IPS DF 4.7 (cell line): ENCODE measurements around the gene PNMA3.
"Not testable (repeated sequence)": the region's sequence is repeated elsewhere in the genome, so short reads cannot be mapped to it uniquely, and the experiment has no call there.

ENCODE experiments used
- DNase-seq: peaks from one replicate; pipeline ENCODE4 v3.0.0-alpha.2; 2013; ENCODE audit warnings: low spot score; ENCODE audit errors: extremely low read depth

PNMA3 gene

GRCh38 chrX:153055871-153056749 lies at the start of gene PNMA3:
Gene PNMA3 (plus strand): TSS chrX:153056470. CDS start chrX:153057056, 586 bp downstream.
- DNase-seq, result no peak

DNA sequence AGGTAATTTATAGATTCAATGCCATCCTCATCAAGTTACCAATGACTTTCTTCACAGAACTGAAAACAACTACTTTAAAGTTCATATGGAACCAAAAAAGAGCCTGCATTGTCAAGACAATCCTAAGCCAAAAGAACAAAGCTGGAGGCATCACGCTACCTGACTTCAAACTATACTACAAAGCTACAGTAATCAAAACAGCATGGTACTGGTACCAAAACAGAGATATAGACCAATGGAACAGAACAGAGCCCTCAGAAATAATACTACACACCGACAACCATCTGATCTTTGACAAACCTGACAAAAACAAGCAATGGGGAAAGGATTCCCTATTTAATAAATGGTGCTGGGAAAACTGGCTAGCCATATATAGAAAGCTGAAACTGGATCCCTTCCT lies 39.1 kb upstream of the PNMA3 start:
- DNase-seq, result not testable (repeated sequence)

- DNase-seq, result no peak
These were observed 37.1 kb upstream of the PNMA3 start for GRCh38 chrX:153019166-153019565.

- DNase-seq, result not testable (repeated sequence)
These were observed 29.8 kb upstream of the PNMA3 start for GRCh38 chrX:153026501-153026900.

- DNase-seq, result not testable (repeated sequence)
These were observed 27.8 kb upstream of the PNMA3 start for GRCh38 chrX:153028487-153028886.

GRCh38 chrX:153029162-153029561 lies 27.1 kb upstream of the PNMA3 start:
- no peak for DNase-seq

GRCh38 chrX:153029875-153030274 lies 26.4 kb upstream of the PNMA3 start:
- DNase-seq, result no peak

- no peak for DNase-seq
These were observed 25.5 kb upstream of the PNMA3 start for GRCh38 chrX:153030801-153031200.

DNA sequence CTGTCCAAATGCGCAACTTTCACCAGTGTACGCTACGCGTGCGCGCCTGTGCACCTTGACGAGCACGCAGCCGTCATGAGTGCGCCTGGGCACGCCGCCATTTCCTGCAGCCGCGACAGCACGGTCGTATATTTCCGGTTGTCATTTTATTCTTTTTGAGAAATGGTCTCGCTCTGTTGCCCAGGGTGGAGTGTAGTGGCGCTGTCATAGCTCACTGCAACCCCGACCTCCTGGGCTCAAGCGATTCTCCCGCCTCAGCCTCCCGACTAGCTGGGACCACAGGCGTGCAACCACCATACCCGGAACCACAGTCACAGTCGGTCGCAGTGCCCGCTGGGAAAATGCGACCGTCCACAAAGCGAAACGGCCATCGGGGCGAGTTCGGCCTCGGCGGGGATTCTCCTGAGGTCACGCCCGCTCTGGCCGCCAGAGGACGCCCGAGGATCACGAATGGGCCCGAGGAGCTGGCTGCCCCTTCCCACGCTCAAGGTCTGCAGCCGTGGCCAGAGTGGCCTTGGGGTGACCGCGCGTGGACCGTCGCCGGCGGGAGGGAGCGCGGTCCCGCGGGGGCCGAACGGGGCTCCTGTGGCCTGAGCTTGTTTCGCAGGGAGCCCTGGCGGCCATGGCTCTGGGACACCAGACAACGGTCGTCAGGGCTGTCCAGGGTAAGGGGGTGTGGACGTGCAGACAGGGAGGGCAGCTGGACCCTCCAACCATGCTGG lies 23.7 kb upstream of the PNMA3 start:
- DNase-seq, result no peak

DNA sequence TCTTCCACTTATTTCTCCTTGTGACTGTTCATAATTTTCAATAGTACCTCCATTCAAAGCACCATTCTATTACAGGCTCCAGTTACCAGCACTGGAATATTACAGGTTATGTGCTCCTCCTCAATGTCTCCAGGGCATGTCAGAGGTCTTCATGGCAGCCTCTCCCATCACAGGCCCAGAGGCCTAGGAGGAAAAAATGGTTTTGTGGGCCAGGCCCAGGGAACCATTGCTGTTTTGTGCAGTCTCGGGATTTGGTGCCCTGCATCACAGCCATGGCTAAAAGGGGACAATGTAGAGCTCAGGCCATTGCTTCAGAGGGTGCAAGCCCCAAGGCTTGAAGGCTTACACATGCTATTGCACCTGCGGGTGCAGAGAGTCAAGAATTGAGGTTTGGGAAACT lies 7.2 kb upstream of the PNMA3 start:
- DNase-seq, result no peak

DNA sequence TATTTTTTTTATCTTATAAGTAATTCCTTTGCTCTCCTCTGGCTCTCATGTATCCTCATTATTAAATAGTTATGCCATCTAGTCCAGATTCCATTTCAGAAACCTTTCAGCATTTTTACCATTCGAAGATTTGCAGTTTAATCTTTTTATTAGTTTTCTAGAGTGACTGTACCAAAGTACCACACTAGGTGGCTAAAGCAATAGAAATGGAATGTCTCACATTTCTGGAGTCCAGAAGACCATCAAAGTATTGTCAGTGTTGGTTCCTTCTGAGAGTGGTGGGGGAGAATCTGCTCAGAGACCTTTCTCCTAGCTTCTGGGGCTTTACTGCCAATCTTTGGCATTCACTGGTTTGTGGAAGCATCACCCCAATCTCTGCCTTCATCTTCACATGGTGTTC lies 3.7 kb upstream of the PNMA3 start:
- DNase-seq, result no peak

DNA sequence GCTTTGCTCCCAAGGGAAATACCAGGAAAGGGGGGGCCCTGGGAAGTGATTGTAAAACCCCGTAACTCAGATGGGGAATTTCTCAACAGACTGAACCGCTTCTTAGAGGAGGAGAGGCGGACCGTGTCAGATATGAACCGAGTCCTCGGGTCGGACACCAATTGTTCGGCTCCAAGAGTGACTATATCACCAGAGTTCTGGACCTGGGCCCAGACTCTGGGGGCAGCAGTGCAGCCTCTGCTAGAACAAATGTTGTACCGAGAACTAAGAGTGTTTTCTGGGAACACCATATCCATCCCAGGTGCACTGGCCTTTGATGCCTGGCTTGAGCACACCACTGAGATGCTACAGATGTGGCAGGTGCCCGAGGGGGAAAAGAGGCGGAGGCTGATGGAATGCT lies 1.0 kb downstream of the PNMA3 start:
- no peak for DNase-seq

DNA sequence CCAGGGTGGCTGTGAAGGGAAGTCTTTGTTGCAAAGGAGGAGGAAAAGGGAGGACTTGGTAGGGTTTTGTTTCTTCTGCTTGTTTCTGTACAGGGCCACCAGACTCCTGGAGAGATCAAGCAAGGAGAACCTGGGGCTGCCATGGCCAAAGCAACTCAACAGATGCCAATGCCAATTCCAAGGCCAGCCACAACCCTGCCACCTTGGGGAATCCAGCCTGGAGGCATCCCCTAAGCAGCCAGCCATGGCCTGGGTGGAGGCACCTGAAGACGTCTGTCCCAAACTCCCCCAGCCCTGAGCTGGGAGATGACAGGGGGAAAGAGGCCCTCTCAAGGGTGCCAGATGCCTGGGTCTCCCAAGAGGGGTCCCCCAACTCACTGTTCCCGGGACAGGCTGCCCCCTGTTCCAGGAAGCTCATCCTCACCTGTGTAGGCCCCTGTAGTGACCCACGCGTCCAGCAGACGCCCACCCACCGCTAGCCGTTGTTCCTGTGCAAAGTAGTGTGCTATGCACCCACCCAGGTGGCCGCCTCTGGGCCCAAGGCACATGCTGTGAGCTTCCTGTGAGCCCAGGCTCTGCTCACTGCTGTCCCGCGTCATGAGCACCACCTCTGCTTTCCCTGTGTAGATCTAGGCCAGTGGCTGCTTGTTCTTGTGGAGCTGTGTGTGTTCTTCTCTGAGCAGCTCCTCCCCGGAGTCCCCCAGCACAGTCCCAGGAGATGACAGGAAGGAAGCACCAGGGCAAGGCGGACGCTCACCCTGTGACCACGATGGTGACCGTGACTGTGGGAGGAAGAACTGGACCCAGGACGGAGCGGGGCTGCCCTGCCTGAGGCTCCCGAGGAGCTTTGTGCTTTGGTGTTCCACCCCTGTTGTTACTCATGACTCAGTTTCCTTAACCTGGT lies 3.2 kb downstream of the PNMA3 start:
- no peak for DNase-seq

GRCh38 chrX:153060095-153060445 lies 3.8 kb downstream of the PNMA3 start:
- DNase-seq, result no peak

DNA sequence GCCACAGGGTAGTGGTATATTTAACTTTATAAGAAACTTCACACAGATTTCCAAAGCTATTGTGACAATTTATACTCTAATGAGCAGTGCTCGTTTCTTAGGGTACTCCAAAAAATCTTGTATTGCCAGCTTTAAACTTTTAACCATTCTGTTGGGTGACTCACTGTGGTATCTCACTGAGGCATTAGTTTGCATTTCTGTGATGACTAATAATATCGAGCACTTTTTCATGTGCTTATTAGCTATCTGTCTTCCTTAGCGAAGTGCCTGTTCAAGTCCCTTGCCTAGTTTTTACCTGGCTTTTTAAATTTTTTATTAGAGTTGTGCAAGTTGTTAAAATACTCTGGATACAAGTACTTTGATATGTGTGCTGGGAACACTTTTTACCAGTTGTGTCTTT lies 5.5 kb downstream of the PNMA3 start:
- DNase-seq, result no peak

- no peak for DNase-seq
These were observed 7.0 kb downstream of the PNMA3 start for GRCh38 chrX:153063315-153063714.

DNA sequence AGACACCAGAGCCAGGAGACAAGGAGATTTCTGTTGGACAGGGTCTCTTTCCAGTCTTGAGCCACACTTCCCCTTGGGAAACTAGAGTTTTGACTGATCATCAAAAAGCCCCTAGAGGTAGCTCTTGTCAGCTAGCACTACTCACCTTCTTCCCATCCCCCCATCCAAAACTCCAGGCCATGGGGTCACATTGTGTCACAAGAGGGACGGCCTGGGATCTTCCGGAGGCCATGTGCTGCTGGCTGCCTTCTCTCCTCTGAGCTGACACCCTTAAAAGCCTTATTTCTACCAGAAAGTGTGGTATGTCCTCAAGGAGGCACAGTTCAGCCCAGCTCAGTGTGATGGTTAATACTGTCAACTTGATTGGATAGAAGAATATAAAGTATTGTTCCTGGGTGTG lies 7.8 kb downstream of the PNMA3 start:
- no peak for DNase-seq

DNA sequence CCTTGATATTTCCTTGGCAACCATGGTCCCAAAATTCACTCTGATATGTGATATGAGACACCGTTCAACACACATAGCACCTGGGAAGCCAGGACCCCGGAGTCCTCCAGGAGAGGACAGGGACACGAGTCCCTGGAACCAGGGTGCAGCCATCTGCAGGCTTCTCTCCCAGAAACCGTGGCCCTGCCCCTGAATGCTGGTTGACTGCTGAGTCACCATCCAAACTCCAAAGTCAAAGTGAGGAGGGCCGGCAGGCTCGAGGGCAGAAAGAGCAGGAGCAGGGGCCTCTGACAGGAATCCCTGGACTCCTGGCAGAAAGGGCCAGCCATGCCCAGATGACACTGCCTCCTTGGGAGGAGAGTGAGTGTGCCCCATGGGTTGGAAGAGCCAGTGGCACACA lies 9.1 kb downstream of the PNMA3 start:
- DNase-seq, result no peak

DNA sequence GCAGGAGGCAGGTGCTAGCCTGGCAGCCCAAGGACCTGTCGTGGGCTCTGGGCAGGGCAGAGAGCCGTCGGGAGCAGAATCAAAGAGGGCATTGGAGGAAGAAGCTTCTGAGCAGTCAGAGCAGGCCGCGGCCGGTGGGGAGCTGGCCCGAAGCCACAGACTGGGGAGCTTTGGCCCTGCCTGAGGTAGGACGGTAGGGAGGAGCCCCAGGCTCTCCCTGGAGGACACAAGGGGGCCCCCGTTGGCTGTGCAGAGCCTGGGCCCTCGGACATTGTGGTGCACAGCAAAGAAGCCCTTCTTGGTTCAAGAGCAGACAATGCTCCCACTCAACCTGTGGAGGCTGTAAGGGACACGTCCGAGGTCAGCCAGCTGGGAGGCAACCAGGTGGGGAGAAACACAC lies 10.1 kb downstream of the PNMA3 start:
- not testable (repeated sequence) for DNase-seq

DNA sequence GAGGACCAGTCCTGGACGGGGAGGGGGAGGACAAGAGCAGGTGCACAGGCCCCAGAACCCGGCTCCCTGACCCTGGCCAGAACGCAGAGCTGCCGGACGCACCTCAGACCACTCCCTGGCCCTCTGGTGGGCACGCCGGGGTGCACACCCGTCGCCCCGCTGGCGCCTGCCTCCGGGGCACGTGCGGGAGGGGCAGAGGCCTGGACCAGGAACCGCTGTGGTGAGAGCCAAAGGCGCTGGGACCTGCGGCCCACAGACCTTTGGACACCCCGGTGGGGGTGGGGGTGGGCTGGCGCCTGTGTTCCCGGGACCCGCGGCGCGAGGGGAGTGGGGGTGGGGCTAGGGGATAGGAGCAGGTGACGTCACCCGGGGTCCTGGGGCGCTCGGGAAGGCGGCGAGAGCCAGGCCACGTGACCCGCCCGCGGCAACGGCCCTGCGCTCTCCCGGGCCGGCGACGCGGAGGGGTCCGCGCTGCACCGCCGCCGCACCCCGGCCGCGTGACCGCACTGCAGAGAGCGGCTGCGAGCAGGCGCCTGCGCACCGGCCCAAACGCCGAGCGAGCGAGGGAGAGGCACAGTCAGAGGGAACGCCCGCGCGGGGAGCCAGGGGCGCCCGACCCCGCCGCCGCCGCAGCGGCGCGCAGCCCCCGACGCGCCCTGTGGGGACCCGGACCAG lies 15.8 kb downstream of the PNMA3 start, which contains the start of gene PNMA6A:
PNMA6A (plus strand) TSS at position 546 of the 675 bp plus-strand sequence. CDS start 609 bp downstream, outside the sequence.
- not testable (repeated sequence) for DNase-seq

DNA sequence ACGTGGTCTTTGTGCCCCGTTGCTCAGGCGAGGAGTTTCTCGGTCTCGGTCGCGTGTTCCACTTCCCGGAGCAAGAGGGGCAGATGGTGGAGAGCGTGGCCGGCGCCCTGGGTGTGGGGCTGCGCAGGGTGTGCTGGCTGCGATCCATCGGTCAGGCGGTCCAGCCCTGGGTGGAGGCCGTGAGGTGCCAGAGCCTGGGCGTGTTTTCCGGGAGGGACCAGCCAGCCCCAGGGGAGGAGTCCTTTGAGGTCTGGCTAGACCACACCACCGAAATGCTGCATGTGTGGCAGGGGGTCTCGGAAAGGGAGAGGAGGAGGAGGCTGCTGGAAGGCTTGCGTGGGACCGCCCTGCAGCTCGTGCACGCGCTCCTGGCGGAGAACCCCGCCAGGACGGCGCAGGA lies 17.1 kb downstream of the PNMA3 start:
- DNase-seq, result not testable (repeated sequence)
